IMR-90 (cell line): Measurements from ENCODE around the gene INPP5D.

ENCODE experiments used
- CTCF ChIP-seq: conservative IDR thresholded peaks from 2 replicates; pipeline ENCODE4 v1.5.1; 2012; ENCODE audit warnings: mild to moderate bottlenecking, low read depth, low read length, improper control_type of control experiment
- POLR2A ChIP-seq: IDR thresholded peaks from 2 replicates; pipeline ENCODE4 v1.6.1; 2012; ENCODE audit warnings: mild to moderate bottlenecking, low read depth, low read length

- TF ChIP-seq CTCF (no peak), POLR2A (no peak)
Observed at GRCh38 chr2:233129351-233129978, 69.3 kb downstream of the INPP5D start.
